Kidney (tissue), 14 donors: ENCODE results near the gene RAB11A. TPM values are rescaled to one million over a fixed set of nuclear protein-coding genes. Genes with fewer than 3 reads are reported as not detected.
"Not testable (repeated sequence)": the region's sequence is repeated elsewhere in the genome, so short reads cannot be mapped to it uniquely, and the experiment has no call there.

Experiments
- DNase-seq, 5 donors: peaks; one replicate each; pipeline ENCODE4 v3.0.0-alpha.2; 2013 to 2020
- FAIRE-seq: peaks from 2 replicates; lab custom pipeline; 2012; peaks lifted over from hg19 to GRCh38; lab: Jason Lieb, UNC
- H3K27ac ChIP-seq, 2 donors: one replicate each; pipeline ENCODE4 v1.7.0; 2013; ENCODE audit warnings: low read depth in 2 of 2, low read length in 2 of 2, inconsistent platforms in 1 of 2
- H3K27me3 ChIP-seq: one replicate; pipeline ENCODE4 v1.7.1; 2013; ENCODE audit warnings: low read length, inconsistent platforms; ENCODE audit not compliant: control insufficient read depth, insufficient read depth
- H3K36me3 ChIP-seq, 3 donors: one replicate each; pipeline versions ENCODE4 v1.7.0 to v1.7.1; 2013; ENCODE audit warnings: low read length in 3 of 3, control low read depth in 1 of 3, inconsistent platforms in 1 of 3; ENCODE audit not compliant: insufficient read depth in 3 of 3, control insufficient read depth in 2 of 3
- H3K4me1 ChIP-seq, 3 donors: one replicate each; pipeline versions ENCODE4 v1.7.0 to v1.7.1; 2013; ENCODE audit warnings: low read length in 3 of 3, inconsistent platforms in 1 of 3, low read depth in 1 of 3; ENCODE audit not compliant: control insufficient read depth in 2 of 3, insufficient read depth in 2 of 3
- H3K4me3 ChIP-seq, 3 donors: one replicate each; pipeline versions ENCODE4 v1.7.0 to v1.8.1; 2013; ENCODE audit warnings: low read length in 3 of 3, control low read depth in 1 of 3, inconsistent platforms in 1 of 3
- H3K9ac ChIP-seq, 3 donors: one replicate each; pipeline versions ENCODE4 v1.7.0 to v1.7.1; 2013; ENCODE audit warnings: low read length in 3 of 3, control low read depth in 1 of 3, inconsistent platforms in 1 of 3
- H3K9me3 ChIP-seq, 3 donors: one replicate each; pipeline versions ENCODE4 v1.7.0 to v1.7.1; 2013; ENCODE audit warnings: low read length in 3 of 3, control low read depth in 1 of 3, inconsistent platforms in 1 of 3; ENCODE audit not compliant: control insufficient read depth in 2 of 3, insufficient read depth in 1 of 3
- CTCF ChIP-seq: IDR thresholded peaks from 3 replicates; pipeline ENCODE4 v1.5.1; 2012; ENCODE audit warnings: mild to moderate bottlenecking, moderate library complexity, borderline replicate concordance; ENCODE audit not compliant: insufficient read depth; ENCODE audit errors: extremely low read depth
- intact Hi-C: fragments of 100-400 bp; cut with DNase I; formaldehyde crosslinking; loops from one replicate; pipeline ENCODE4 v1.11.1; 2022
- polyA plus RNA-seq: library from polyadenylated mRNA; stranded (reverse); fragments of 350-450 nt; fragmentation: Illumina TruSeq; extraction: RNeasy Lipid Tissue Mini Kit (QIAGEN cat#74804); gene quantifications from one replicate; pipeline ENCODE4 v1.2.3, GENCODE V29; 2014; ENCODE audit warnings: low read depth, low replicate concordance; ENCODE audit not compliant: insufficient read depth
- total RNA-seq: library from RNA; stranded (reverse); fragmentation: NEBNext Ultra II Directional; extraction: Animal tissue kit (Norgen Biotek cat#: 25700); gene quantifications from one replicate; pipeline ENCODE4 v1.2.1, GENCODE V29; 2021
- donor health status: control.
- donor health status: control.
- donor health status: control.
- donor health status: control.
- donor health status: control.
- donor health status: DM: yes; HTN: yes; CAD: no.
- donor health status: Normal renal cell carcinoma (clear cell type).

RAB11A gene
- total and polyA plus RNA-seq, 2 donors from 2014 or later = 216 to 249 TPM

- FAIRE-seq (no peak), DNase-seq (no peak)
- peaks cover 0 to 4% (median 0%) of the 10 kb centered on the region in 3 donors for H3K4me1 ChIP-seq
- TF ChIP-seq CTCF = no peak
- intact Hi-C loops = no loop called here
- H3K27me3 ChIP-seq = no peaks in the 10 kb centered on the region
- peak overlapping the region in 2 of 3 donors; percentile 84 to 97 for H3K9ac ChIP-seq
- no peaks in the 10 kb centered on the region for H3K36me3 ChIP-seq
- H3K9me3 ChIP-seq = no peaks in the 10 kb centered on the region
- H3K4me3 ChIP-seq = peak overlapping the region; percentile 96 to 97 (median 97)
- H3K27ac ChIP-seq = peak overlapping the region; percentile 96 to 99
Observed at GRCh38 chr15:65868546-65869125, 655 bp upstream of the RAB11A start.

- DNase-seq (peak; percentile 43 to 85 (median 77)), FAIRE-seq (no peak)
- peaks cover 0 to 4% (median 0%) of the 10 kb centered on the region in 3 donors for H3K4me1 ChIP-seq
- peak overlapping the region; percentile 84 to 97 (median 95) for H3K9ac ChIP-seq
- peak overlapping the region; percentile 96 to 97 (median 97) for H3K4me3 ChIP-seq
- no peaks in the 10 kb centered on the region for H3K9me3 ChIP-seq
- H3K27me3 ChIP-seq = no peaks in the 10 kb centered on the region
- peak overlapping the region; percentile 96 to 99 for H3K27ac ChIP-seq
- no peaks in the 10 kb centered on the region for H3K36me3 ChIP-seq
- TF ChIP-seq CTCF = no peak
- intact Hi-C loops = no loop called here
Observed at GRCh38 chr15:65869954-65870871, 922 bp downstream of the RAB11A start.

- peak overlapping the region; percentile 39 to 96 for H3K27ac ChIP-seq
- TF ChIP-seq CTCF = no peak
- peaks cover 0 to 6% (median 0%) of the 10 kb centered on the region in 3 donors for H3K4me1 ChIP-seq
- DNase-seq = peak in 2 of 5 donors; percentile 27 to 56
- no peaks in the 10 kb centered on the region for H3K9me3 ChIP-seq
- intact Hi-C loops = no loop called here
- FAIRE-seq = no peak
- no peaks in the 10 kb centered on the region for H3K27me3 ChIP-seq
- peak overlapping the region; percentile 41 to 97 (median 84) for H3K9ac ChIP-seq
- peak overlapping the region; percentile 96 to 97 (median 97) for H3K4me3 ChIP-seq
- no peaks in the 10 kb centered on the region for H3K36me3 ChIP-seq
Observed at GRCh38 chr15:65870889-65871533, 1.7 kb downstream of the RAB11A start.

GRCh38 chr15:65871886-65872285, 2.6 kb downstream of the RAB11A start:
- intact Hi-C loops, DNase-seq, H3K9me3 ChIP-seq, H3K9ac ChIP-seq, H3K4me1 ChIP-seq, H3K36me3 ChIP-seq, H3K4me3 ChIP-seq, H3K27ac ChIP-seq, FAIRE-seq, H3K27me3 ChIP-seq: not testable (repeated sequence)

GRCh38 chr15:65872596-65872995, 3.3 kb downstream of the RAB11A start:
- H3K36me3 ChIP-seq, H3K27ac ChIP-seq, FAIRE-seq, H3K4me3 ChIP-seq, H3K4me1 ChIP-seq, H3K9ac ChIP-seq, intact Hi-C loops, H3K9me3 ChIP-seq, H3K27me3 ChIP-seq: not testable (repeated sequence)
- DNase-seq = peak in 1 of 5 donors; percentile 49
